ENCODE data around the gene IGSF21.

- TF ChIP-seq POLR2A (IDR thresholded peaks at IDR 0.05; ENCODE audit: low read depth, low read length): no peak
- TF ChIP-seq POU2F2 (IDR thresholded peaks at IDR 0.05; ENCODE audit: low read depth, low read length): no peak
- no peak for TF ChIP-seq POLR2AphosphoS5 (IDR thresholded peaks at IDR 0.05; ENCODE audit: low read depth, low read length)
- TF ChIP-seq TAF1 (IDR thresholded peaks at IDR 0.05; ENCODE audit: low read depth, low read length): no peak
- no peak for TF ChIP-seq PAX5 (IDR thresholded peaks at IDR 0.05; ENCODE audit: insufficient read depth, low read length, severe bottlenecking)
Observed at GRCh38 chr1:18079941-18080735, 27.5 kb upstream of the IGSF21 start.

Data from GM12891 (cell line).